ENCODE data around the gene FASTKD2.

GRCh38 chr2:206727287-206727686 is 38.1 kb upstream of the FASTKD2 start:
- TF ChIP-seq CTCF (IDR thresholded peaks at IDR 0.05) (no peak), POLR2A (IDR thresholded peaks at IDR 0.05) (no peak)

All from testis (tissue), 2 donors.